H1 (cell line): ENCODE results near the gene EXD2. TPM values are rescaled to one million over a fixed set of nuclear protein-coding genes. Genes with fewer than 3 reads are reported as not detected.

Source experiments
- MAFK ChIP-seq: IDR thresholded peaks from 2 replicates; pipeline ENCODE4 v1.6.1; 2012; ENCODE audit warnings: low read depth, mild to moderate bottlenecking, improper control_type of control experiment, low read length
- polyA plus RNA-seq, 7 experiments: library from polyadenylated mRNA; depleted of rRNA in 3 of 7; stranded (reverse) in 5 of 7; unstranded in 2 of 7; fragments of >200 nt in 5 of 7; fragments of 200-250 nt in 2 of 7; gene quantifications; 1 replicate in 5 of 7; 2 replicates in 1 of 7; 4 replicates in 1 of 7; pipeline versions ENCODE4 v1.2.1 to v1.2.3, GENCODE V29; 2011 to 2013; ENCODE audit warnings: missing spikeins in 2 of 7, mixed read lengths in 2 of 7
- total RNA-seq: library from RNA; stranded (reverse); fragmentation: NEBNext Ultra II Directional; extraction: Animal tissue kit (Norgen Biotek cat#: 25700); gene quantifications from 2 replicates; pipeline ENCODE4 v1.2.1, GENCODE V29; 2021
- TF ChIP-seq, protein P1 (sequence below), 3 experiments: IDR thresholded peaks; 1 replicate in 2 of 3; 2 replicates in 1 of 3; pipeline versions ENCODE4 v1.5.1 to v1.6.1; 2011; ENCODE audit warnings: low read length in 3 of 3, mild to moderate bottlenecking in 3 of 3, inconsistent platforms in 2 of 3, low read depth in 1 of 3, moderate library complexity in 1 of 3; ENCODE audit not compliant: insufficient read depth in 1 of 3; ENCODE audit errors: control extremely low read depth in 1 of 3

Gene EXD2
- total and polyA plus RNA-seq, 2 of the 8 experiments (the other 6 are each of a cell fraction or from before 2014, with no cell fraction given): 11.9 to 25.9 TPM

DNA sequence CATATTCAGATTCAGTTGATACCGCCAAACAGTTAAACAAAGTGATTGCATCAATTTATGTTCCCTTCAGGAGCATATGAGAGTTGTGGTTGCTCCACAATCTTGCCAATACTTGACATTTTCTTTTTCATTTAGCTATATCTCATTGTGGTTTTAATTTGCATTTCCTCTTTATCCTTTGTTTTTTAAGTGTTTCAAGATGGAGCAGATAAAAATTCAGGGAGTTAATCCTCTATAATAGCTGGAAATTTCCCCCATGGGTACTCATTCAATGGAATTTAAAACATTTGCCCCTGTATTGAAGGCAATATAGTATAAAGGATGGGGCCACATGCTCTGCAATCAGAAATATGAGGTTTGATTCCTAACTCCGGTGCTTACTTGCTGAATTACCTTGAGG, 1.1 kb upstream of the EXD2 start (continued):
- TF ChIP-seq, protein P1, sequence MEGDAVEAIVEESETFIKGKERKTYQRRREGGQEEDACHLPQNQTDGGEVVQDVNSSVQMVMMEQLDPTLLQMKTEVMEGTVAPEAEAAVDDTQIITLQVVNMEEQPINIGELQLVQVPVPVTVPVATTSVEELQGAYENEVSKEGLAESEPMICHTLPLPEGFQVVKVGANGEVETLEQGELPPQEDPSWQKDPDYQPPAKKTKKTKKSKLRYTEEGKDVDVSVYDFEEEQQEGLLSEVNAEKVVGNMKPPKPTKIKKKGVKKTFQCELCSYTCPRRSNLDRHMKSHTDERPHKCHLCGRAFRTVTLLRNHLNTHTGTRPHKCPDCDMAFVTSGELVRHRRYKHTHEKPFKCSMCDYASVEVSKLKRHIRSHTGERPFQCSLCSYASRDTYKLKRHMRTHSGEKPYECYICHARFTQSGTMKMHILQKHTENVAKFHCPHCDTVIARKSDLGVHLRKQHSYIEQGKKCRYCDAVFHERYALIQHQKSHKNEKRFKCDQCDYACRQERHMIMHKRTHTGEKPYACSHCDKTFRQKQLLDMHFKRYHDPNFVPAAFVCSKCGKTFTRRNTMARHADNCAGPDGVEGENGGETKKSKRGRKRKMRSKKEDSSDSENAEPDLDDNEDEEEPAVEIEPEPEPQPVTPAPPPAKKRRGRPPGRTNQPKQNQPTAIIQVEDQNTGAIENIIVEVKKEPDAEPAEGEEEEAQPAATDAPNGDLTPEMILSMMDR (IDR thresholded peaks at IDR 0.05; ENCODE audit: control extremely low read depth in 1 of 3, insufficient read depth in 1 of 3, low read depth in 1 of 3, low read length in 3 of 3): no peak
- TF ChIP-seq MAFK: no peak
- TF ChIP-seq, all 59 proteins: peak for 0
